ENCODE results near the gene CAPG.

GRCh38 chr2:85441864-85442263 is 31.7 kb upstream of the CAPG start:
- TF ChIP-seq, protein P1, sequence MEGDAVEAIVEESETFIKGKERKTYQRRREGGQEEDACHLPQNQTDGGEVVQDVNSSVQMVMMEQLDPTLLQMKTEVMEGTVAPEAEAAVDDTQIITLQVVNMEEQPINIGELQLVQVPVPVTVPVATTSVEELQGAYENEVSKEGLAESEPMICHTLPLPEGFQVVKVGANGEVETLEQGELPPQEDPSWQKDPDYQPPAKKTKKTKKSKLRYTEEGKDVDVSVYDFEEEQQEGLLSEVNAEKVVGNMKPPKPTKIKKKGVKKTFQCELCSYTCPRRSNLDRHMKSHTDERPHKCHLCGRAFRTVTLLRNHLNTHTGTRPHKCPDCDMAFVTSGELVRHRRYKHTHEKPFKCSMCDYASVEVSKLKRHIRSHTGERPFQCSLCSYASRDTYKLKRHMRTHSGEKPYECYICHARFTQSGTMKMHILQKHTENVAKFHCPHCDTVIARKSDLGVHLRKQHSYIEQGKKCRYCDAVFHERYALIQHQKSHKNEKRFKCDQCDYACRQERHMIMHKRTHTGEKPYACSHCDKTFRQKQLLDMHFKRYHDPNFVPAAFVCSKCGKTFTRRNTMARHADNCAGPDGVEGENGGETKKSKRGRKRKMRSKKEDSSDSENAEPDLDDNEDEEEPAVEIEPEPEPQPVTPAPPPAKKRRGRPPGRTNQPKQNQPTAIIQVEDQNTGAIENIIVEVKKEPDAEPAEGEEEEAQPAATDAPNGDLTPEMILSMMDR (IDR thresholded peaks at IDR 0.05) = no peak
- TF ChIP-seq POLR2A (IDR thresholded peaks at IDR 0.05) = no peak

Data from adrenal gland (tissue), 5 donors.